GM18873 (cell line): ENCODE measurements around the gene ALOX5AP.

Experiments
- ATAC-seq: cut with Tn5 transposase; IDR thresholded peaks from one replicate; pipeline ENCODE4 v1.9.1; 2021; ENCODE audit warnings: mild to moderate bottlenecking, moderate library complexity, moderate number of reproducible peaks; ENCODE audit not compliant: unreplicated experiment, low FRiP score

Gene ALOX5AP

DNA sequence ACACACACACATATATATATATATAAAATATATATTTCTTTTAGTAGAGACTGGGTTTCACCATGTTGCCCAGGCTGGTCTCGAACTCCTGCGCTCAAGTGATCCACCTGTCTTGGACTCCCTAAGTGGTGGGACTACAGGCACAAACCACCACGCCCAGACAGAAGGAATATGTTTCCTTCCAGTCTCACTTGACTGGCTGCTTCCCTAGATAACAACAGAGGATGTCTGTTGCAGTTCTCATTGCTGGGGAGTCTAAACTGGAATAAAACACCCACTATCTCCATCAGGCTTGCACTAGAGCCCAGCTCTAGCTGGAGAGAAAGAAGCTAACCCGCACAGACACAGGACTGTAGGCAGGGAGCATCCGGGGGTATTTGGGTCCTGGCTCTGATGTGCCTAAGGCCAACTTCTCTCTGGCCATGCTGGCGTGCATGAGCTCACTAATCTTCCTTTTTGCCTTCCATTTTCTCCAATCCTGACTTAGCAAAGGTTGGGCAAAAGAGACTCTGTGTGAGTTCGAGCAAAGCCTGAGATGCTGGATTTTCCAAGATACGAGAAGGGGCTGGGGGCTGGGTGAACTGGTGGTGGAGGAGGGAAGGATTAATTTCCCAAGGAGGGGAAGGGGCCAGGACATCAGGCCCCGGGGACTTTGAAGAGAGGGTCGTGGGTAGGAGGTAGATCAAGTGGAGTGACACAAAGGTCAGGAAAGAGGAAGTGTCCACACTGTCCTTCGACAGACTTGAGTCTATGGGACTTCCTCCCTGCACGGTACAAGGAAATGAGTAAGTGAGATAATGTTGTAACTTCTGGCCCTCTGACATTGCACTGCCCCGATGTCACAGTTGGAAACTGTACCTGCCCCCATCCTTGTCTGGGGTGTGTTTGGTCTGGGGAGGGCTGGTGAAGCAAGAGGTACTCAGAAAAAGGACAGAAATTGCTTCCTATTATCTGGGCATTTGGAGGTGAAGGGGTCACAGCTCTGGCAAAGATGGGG is 22.5 kb upstream of the ALOX5AP start:
- no peak for ATAC-seq

DNA sequence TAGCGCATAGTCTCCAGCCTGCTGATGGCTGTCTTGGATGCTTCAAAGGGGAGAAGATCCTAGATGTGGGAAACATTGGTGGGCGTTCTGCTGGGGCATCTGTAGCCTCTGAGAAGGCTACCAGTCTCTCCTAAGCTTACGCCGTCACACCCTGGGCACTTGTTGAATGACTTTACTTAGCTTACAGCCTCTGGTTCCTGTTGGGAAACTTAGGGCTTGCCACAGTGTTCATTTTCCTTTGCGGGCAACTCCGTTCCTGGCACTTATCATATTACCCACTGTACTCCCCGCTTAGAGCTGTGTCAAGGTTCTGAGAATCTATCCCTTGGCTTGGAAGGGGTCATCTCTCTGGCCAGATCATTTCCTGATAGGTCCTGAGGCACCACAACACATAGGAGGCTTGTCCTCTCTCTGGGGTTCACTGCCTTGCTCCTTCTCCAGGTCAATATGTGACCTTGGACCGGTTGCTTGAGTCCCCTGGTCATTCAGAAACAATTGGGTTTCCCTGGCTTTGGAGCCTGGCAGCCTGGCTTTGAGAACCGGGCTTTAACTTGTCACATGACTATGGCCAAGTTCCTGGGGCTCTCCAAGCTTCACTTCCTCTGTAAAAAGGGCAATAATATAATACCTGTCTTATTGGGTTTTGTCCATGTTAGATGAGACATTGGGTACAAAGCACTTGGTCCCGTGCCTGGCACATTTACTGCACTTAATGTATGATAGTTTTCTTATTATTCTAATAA is 20.5 kb upstream of the ALOX5AP start:
- ATAC-seq, result no peak

DNA sequence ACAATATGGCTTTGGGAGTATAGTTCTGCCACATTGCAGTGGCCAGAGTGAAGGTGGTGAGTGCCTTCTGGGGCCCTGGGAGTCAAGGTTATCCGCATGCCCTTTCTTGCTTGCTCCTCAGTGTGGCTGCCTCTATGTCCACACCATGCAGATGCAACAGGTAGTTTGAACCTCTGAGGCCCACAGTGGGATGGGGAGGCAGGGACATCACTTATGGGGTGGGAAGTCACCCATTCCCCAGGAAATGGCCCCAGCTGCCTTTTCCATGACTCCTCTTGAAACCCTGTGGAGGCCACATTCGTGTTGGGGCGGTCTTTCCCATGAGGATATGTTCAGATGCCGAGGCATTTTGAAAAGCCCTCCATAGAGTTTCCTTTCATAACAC is 20.0 kb upstream of the ALOX5AP start:
- no peak for ATAC-seq

DNA sequence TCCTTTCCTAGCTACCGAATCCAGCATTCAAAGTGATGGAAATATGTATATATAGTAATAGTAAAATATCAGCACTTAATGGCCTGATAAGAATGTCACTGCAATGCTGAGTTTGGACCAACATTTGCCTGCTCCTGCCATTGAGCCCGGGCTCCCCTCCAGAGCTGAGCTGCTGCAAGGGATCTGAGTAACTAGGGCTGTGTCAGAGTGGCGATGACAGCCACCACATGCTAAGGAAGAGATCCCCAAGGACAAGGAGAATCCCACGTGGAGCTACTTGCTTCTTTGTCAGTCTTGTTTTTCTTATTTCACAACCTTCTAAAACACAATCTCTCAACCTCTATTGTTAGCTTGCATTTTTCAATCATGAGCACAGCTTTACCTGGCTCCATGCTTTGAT is 19.5 kb upstream of the ALOX5AP start:
- no peak for ATAC-seq

DNA sequence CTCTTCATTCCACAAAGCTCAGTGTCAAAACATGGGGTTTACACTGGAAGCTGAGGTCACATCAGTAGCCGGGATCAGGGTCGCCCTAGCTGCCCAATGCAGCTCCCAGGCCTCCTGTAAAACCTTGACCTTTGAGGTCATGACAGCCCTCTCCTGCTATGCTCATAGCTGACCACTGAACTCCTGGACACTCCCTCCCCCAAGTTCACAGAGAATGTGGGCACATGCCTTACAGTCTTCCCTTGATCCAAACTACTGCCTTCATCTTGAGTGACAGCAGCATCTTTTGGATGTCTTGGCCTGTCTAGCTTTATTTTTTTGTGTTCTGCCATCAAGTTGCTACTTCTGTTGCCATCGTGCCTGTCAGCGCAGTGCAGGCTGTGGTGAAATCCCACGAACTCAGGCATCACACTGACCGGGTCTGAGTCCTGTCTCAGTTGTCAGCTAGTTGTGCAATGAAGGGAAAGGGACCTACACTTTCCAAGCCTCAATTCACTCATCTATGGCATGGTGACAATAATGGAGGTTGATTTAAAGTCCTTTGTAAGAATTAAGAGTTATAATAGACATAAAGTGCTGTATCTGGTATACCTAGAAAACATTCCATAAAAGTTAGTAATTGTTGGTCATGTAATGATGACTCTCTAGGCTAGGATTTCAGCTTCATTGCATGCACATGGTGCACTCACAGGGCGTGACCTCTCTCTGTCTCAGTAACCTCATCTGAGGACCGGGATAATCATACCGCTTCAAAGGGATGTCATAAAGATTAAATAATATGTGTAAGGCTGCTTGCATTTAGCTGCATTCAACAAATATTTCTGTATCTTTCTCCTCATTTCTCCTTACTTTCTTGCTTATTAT is 16.4 kb upstream of the ALOX5AP start:
- ATAC-seq, result no peak

DNA sequence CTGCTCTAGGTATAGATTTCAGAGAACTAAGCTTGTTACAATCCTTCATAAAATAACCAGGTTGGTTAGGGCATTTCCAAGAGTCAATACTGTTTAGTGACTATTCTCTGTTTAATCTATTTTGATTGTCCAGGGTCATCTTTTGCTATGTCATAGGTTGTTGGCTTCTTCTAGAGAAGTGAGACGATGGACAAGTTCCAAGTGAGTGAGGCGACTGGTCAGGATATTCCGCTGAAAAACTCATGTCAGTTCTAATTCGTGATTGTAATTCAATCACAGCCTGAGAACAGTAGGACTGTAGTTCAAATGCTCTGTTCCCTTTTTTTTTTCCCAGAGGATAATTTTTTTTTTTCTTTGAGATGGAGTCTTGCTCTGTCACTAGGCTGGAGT is 15.8 kb upstream of the ALOX5AP start:
- ATAC-seq, result no peak

DNA sequence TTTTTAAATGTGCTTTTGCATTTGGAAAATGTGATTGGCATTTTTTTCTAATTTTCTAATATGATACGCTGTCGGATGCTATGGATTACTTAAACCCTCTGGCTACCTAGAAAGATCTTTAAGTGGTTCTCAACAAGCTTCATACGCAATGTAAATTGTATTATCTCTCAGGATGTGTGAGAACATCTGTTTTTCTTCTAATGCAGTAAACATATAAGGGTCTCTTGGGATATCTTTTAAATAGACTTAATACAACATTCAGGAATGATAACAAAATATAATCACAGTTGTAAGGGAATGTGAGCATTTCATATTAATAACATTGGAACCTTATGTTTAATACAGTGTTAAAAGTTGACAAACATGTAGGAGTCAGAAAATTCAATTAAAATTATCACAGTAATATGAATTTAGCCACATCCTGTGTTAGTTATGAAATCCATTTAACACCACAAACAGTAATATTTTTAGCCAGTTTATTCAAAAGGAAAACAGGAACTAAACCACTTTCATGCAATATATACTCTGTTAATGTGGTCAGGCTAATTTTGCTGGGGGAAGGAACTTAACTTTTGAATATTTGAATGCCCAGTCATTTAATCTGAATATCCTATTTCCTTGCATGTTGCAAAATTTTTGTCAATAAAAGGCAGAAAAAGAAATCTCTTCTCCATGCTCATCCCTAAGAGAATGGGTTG is 15.0 kb upstream of the ALOX5AP start:
- ATAC-seq, result peak; percentile 59

DNA sequence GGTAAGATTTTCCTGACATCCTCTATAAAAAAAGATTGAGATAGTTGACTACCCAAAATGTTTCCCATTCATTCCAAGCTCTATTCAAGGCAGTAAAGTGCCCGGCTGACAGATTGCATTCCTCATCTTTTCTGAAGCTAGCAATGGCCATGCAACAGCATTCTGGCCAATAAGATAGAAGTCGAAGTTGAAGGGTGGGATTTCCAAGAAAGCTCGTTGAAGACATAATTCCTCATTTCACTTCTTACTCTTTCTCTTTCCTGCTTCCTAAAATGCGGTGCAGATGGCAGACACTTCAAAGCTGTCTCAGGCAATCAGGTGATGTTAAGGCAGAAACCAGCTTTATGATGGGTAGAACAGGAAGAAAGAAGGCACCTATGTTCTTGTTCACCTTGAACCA is 13.4 kb upstream of the ALOX5AP start:
- no peak for ATAC-seq

DNA sequence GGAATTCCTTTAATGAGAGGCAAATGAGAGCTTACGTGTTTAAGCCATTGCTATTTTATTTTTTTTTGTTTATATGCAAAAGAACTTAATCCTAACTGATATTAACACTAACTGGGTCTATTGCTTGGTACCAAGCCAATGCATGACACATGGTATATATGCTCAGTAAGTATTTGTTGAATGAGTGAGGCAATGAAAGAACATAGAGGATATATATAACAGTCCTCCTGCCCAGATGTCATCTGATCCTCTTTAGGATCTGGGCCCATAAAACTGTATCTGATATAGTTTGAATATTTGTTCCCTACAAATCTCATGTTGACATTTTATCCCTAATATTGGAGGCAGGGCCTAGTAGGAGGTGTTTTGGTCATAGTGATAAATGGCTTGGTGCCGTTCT is 13.0 kb upstream of the ALOX5AP start:
- no peak for ATAC-seq

DNA sequence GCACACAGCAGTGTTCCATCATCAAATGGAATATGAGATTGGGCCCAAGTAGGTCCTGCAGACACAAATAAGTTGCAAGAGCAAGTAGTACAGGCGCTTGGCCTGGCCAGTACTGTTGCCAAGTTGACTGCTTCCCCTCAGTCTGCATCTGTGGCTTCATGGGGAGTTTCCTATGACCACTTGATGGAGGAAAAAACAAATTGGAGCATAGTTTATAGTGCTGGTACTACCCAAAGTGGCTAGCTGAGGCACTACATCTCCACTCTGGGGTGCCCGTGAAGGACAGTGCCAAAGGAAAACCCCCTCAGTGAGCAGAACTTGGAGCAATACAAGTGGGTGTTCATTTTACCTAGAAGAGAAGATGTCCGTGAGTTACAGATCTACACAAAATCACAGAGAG is 10.6 kb upstream of the ALOX5AP start:
- no peak for ATAC-seq

DNA sequence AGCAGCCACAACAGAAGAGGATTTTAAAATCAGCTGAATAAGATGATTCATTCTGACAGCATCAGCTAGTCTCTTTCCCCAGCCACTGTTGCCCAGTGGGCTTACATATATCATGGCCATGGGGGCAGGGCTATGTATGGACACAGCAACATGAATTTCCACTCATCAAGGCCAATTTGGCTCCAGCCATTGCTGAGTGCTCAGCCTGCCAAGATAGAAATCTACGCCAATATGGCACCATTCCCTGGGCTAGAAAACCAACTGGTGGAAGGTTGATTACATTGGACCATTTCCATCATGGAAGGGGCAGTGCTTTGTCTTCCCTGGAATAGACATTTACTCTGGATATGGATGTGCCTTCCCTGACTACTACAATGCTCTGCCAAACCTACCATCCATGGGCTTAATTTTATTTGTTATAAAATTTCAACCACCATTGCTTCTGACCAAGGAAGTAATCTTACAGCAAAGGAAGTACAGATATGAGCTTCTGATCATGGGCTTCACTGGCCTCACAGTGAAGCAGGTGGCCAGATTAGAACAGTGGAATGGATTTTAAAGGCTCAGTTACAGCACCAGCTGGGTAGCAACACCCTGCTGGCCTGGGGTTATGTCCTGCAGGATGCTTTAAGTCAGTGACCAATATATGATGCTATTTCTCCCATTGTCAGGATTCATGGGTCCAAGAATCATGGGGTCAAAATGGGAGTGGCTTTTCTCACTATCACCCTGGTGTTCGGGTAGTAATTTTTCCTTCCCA is 9.8 kb upstream of the ALOX5AP start:
- ATAC-seq, result no peak

DNA sequence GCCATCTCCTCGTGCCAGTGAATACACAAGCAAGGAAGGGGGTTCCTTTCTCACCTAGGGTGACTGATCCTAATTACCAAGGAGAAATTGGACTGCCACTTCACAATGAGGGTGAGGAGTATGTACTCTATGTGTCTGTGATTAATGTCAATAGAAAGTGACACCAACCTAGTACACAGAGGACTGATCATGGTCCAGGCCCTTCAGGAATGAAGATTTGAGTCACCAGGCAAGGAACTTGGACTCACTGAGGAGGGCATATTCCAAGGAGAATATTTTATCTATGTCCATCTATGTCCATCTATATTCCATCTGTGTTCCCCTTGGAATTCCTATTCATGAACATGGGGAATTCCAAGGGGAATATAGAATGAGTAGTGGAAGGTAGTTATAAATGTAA is 9.2 kb upstream of the ALOX5AP start:
- no peak for ATAC-seq

DNA sequence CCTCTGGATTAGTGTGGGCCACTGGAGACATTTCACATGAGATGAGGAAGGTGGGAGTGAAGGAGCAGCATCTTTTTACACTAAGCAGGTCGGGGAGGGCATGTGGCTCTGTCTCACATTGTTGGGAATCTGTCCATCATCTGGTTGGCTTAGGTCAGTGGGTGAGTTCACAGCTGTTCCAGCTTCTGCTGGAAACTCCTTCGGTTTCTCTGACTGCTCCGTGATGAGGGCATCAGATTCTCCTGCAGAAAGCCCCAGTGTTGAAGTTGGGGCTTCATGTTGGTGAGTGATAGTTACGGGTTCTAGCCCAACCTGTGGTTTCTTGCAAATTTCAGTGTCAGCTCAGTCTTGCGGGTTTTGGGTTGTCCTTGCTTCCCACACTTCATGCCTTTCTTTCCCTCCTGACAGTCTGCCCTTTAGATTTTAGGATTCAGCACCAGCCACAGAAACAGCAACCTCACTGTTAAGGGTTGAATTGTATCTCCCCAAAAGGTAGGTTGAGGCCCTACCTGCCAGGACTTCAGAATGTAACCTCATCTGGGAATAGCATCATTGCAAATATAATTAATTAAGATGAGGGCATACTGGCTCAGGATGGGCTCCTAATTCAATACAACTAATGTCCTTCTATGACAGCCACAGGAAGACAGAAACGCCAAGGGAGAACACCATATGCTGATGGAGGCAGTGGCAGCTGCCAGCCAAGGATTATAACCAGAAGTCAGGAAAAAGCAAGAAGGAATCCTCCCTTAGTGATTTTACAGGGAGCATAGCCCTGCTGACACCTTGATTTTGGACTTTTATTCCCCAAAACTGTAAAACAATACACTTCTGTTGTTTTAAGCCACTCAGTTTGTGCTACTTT is 7.6 kb upstream of the ALOX5AP start:
- ATAC-seq, result no peak

DNA sequence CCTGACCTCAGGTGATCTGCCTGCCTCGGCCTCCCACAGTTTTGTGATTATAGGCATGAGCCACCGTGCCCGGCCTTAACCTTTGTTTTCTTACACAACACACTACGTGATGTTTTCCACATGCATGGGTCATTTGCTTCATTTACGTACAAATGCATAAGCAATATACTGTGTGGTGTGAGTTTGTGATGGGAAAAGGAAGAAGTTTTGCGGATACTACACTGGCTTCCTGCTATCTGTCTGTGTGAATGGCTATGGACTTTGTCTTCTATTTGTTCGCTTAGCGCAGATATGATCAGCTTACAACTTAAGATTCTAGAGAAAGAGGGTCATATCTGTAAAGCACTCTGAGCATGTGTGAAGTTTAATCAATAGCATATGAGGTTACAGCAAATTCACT is 5.5 kb upstream of the ALOX5AP start:
- ATAC-seq, result no peak

DNA sequence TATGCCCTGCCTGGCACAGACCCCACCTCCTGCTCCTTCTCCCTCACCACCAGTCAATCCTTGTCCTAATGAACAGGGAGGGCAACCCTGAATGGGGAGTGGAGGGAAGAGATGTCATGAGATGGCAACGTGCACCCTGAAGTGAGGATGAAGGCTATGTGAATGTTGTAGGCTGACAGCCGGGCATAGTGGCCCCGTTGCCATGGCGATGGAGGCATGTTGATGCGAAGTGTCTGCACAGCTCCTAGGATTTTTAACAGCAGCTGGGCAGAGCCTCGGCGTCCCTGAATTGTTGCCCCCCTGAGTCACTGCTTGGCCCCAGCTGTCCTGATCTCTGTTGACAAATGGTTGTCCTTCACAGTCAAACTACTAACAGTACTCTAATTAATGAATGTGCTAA is 4.8 kb upstream of the ALOX5AP start:
- ATAC-seq, result no peak

DNA sequence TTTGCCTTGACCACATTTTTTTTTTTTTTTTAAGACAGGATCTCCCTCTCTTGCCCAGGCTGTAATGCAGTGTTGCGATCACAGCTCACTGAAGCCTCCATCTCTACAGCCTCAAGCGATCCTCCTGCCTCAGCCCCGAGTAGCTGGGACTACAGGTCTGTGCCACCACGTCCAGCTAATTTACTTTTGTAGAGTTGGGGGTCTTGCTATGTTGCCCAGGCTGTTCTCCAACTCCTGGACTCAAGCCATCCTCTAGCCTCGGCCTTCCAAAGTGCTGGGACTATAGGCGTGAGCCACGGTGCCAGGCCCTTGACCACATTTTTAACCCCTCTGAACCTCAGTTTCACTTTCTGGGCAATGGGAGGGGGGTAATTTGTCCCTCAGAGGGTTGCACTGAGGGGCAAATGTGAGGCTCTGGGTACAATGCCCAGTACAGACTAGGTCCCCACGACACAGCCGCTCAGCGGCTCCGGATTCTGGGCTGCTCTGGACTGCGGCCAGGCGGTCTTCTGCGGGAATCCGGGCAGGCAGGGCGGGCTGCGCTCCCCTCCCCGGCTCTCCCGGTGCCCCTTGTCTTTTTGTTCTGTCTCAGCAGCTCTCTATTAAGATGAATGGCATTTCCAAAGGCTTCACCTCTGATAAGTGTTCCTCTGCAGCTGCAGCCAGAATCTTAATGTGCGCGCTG is 3.8 kb upstream of the ALOX5AP start:
- ATAC-seq, result no peak

DNA sequence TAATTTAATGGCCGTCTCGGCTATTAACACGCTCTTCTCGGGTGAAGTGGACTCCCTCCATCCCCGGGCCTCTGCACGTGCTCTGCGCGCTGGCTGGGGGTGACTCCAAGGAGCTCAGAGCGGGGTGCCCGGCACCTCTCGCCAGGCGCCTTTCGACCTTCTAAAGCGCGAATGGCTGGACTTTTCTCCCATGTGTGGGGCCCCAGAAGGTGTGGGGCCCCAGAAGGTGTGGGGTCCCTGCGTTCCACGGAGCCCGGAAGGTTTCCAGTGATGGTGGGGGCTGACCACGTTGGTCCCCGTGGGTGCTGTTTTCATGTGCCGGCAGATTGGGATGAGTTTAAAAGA is 3.3 kb upstream of the ALOX5AP start:
- no peak for ATAC-seq

DNA sequence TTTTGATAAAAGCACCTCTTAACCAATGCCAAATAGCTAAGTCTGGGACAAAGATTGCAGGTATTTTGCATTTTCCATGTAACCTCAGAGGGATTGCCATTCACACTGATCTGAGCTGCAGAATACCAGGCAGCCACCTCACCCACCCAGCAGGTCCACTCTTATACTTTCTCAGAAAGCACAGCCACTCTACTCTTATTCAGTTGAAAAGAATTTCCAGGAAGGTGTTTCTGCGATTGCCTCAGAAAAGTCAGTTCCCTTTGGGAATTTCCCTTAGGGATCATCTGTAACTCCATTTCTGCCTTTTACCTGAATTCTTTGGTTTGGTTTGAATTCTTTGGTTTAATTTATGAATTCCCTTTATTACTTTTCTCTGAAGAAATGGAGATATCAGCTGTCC is 904 bp upstream of the ALOX5AP start:
- ATAC-seq, result no peak
